HG02763 (cell line): ENCODE data around the gene COQ4.
A peak's percentile ranks its signal among the peaks of the same experiment; 100 is the strongest.

ENCODE experiments used
- ATAC-seq: cut with Tn5 transposase; IDR thresholded peaks from one replicate; pipeline ENCODE4 v1.9.1; 2021; ENCODE audit warnings: mild to moderate bottlenecking, moderate library complexity; ENCODE audit not compliant: unreplicated experiment

COQ4 gene

DNA sequence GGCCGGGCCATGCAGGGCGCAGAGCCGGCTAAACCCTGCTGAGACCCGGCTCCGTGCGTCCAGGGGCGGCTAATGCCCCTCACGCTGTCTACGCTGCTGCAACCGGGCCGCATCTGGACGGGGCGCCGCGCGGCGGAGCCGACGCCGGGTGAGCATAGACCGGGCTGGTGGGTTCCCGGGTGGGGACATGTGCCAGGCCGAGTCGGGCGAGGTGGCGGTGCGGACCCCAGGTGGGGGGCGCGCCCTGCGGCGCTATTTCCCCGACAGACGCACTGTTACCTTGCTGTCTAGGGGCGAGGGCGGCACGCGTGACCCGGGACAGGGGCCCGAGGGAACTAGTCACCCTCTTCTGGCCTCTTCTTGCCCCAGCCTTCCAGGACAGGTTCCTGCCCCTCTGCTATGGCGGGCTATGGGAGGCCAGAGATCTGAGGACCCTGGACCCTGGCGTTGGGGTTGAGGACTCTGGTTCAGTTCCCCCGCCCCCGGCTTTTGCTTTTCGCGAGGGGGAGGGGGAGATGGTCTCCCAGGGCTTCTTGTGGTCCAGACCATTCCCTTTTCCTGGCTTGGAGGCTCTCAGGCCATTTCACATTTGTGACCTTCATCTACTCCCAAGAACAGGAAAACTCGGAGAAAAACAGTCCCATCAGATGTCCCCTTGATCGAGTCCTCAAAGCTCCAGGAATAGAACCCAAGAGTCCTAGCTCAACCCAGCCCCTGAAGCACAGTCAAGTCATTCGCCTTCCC lies 18.2 kb downstream of the COQ4 start:
- ATAC-seq: peak; percentile 7

DNA sequence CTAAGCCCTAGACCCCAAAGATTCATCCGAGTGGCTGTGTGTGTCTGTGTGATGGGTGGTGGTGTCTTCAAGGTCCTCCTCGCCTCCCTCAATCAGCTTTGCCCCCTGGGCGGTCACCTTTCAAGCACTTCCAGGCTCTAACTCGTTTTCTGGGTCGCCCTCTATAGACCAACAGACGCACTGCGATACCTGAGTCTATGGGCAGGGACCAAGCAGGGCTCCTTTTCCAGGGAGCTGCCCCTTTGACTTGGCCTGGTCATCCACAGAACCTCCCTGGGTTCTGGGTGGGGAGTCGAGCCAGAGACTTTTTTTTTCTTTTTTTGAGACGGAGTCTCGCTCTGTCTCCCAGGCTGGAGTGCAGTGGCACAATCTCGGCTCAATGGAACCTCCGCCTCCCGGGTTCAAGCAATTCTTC lies 18.8 kb downstream of the COQ4 start:
- no peak for ATAC-seq

DNA sequence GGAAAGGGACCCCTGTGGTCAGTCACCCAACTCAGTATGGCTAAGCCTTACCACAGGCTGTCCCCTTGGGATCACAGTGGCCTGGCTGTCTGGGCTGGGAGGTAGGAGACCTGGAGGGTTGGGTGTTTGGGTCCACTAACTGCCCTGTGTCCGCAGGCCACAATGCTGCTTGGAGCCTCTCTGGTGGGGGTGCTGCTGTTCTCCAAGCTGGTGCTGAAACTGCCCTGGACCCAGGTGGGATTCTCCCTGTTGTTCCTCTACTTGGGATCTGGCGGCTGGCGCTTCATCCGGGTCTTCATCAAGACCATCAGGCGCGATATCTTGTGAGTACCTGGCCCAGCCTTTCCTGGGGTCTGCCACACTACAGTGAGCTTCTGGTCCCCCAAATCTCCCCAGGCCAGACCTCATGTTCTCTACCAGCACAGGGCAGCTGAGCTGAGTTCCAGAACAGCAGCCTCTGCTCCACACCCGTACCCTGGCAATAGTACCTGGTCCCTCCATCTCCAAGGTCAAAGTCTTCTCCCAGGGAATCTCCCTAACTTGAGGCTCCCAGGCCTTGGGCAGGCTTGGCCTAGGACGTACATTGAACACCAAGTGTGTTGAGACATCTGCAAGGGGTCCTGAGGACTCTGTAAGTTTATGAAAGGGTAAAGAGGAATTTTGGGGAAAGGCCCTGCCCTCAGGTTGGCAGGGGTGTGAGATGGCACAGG lies 20.5 kb downstream of the COQ4 start:
- no peak for ATAC-seq

DNA sequence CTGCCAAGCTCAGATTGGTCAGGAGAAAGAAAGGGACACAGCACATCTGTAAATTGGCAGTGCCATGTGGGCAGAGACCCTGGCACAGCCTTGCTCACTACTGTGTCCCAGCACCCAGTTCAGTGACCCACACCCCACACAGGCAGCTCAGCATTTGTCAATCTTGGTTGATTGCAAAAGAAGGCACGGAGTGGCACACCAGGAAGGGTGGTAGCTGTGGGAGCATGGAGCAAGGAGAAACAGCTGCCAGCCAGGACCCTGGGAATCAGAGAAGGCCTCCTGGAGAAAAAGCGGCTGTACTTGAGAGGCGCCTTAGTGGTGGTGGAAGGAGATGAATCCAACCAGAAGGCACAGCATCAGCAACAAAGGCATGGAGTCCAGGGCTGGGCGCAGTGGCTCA lies 21.2 kb downstream of the COQ4 start:
- no peak for ATAC-seq

DNA sequence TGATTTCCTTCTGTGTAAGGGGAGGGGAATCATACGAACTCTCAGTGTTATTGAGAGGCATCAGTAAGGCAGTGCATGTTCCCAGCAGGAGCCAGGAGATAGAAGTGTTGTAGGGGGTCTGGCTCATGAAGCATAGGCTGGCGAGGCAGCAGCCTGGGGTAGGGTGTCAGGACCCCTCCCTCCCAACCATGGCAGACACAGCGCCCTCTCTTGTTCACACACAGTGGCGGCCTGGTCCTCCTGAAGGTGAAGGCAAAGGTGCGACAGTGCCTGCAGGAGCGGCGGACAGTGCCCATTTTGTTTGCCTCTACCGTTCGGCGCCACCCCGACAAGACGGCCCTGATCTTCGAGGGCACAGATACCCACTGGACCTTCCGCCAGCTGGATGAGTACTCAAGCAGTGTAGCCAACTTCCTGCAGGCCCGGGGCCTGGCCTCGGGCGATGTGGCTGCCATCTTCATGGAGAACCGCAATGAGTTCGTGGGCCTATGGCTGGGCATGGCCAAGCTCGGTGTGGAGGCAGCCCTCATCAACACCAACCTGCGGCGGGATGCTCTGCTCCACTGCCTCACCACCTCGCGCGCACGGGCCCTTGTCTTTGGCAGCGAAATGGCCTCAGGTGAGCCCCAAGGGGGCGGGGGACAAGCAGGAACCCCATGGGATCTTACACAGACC lies 22.4 kb downstream of the COQ4 start:
- no peak for ATAC-seq

DNA sequence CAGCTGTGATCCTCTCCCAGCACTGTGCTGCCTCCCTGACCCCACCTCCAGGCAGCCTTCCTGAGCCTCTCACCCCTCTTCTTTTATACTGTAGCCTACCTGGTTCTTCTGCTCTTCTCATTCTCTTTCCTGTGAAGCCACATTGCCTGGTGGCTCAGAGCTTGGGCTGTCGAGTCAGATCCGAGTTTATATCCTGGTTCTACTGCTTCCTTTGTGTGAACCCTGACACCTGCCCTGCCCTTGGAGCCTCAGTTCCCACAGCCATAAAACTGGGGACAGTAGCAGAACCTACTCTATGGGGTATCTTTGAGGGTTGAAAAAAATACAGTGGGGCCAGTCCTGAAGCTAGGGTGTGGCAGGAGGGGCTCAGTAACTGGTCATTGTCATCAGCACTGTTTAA lies 26.5 kb downstream of the COQ4 start:
- ATAC-seq: no peak

DNA sequence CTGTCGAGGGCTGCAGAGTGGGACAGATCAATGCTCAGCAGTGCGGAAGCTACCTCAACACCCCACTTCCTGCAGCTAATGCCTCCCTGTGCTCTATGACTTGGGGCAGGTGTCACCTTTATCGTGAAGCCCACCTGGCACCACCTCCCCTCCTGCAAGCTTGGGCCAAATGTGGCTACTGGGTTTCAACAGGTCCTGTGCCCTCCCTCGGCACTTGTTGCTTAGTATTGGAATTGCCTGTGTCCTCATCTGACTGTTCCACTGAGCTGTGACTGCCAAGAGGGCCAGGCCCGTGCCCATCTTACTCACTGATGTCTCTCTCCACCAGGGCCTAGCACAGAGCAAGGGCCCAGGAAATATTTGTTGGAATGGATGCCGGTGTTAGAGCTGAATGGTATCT lies 27.1 kb downstream of the COQ4 start:
- no peak for ATAC-seq

DNA sequence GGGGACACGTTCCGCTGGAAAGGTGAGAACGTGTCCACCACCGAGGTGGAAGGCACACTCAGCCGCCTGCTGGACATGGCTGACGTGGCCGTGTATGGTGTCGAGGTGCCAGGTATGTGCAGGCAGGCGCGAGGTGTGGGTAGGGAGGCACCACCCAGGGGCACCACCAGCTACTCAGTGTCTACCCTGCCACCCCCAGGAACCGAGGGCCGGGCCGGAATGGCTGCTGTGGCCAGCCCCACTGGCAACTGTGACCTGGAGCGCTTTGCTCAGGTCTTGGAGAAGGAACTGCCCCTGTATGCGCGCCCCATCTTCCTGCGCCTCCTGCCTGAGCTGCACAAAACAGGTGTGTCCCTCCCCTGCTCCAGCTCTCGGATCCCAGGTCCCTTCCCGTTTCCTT lies 32.8 kb downstream of the COQ4 start:
- ATAC-seq: no peak

DNA sequence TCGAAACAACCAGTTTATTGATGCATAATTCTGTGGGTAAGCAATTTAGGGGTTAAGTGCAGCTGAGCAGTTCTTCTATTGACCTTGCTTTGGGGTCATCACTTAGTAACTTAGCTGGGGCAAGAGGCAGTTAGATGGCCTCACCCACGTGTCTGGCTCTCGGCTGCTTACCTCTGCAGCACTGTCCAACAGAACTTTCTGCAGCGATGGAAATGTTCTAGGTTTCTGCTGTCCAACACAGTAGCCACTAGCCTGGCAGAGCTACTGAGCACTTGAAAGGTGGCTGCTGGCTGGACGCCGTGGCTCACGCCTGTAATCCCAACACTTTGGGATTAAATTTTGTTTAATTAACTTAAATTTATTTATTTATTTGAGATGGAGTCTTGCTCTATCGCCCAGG lies 35.5 kb downstream of the COQ4 start:
- no peak for ATAC-seq

DNA sequence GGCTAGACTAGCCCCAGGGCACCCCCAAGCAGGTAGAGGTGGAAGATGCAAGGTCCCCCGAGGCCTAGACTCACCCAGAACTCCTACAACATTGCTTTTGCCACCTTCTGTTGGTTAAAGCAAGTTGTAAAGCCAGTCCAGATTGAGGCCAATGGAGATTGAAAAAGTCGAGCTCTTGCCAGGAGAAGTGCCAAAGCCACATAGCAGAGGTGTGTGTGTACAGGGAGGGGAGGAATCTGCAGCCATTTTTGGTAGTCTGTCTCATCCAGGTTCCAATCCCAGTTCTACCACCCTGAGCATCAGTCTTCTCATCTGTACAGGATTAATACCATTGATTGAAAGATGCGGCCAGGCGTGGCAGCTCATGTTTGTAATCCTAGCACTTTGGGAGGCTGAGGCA lies 36.2 kb downstream of the COQ4 start:
- no peak for ATAC-seq

DNA sequence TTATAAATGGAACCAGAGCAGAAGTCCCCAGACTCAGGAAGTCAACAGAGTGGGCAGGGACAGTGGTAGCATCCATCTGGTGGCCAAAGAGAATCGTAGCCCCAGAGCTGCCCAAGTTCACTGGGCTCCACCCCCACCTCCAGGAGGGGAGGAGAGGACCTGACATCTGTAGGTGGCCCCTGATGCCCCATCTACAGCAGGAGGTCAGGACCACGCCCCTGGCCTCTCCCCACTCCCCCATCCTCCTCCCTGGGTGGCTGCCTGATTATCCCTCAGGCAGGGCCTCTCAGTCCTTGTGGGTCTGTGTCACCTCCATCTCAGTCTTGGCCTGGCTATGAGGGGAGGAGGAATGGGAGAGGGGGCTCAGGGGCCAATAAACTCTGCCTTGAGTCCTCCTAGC lies 38.2 kb downstream of the COQ4 start:
- ATAC-seq: no peak

DNA sequence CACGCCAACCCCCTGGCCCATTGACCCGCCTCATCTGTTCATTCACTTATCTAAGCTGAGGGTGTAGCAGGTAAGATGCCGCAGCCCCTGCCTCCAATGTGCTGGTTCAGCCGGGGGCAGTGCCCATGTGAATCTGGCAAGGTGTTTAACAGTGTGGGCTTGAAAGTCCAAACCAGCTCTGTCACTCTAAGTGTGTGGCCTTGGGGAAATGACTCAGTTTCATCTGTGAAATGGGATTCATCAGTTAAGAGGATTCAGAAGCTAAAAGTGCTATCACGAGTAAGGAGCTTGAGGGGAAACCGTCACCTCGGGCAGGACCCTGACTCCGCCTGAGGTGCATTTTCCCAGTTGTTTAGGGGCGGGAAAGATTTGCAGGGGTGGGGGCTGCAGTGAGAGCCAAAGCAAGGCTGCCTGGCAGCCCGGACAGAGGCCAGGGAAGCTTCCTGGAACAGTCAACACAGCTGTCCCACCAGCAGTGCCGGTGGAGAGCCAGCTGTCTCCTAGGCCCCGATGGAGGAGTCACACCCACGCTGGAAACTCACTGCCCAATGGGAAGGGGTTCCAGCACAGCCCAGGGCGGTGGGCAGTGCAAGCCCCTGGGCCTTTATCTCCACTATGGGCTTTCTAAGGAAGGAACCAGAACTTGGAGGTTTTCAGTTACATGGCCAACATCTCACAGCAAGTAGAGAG lies 38.8 kb downstream of the COQ4 start:
- ATAC-seq: no peak

DNA sequence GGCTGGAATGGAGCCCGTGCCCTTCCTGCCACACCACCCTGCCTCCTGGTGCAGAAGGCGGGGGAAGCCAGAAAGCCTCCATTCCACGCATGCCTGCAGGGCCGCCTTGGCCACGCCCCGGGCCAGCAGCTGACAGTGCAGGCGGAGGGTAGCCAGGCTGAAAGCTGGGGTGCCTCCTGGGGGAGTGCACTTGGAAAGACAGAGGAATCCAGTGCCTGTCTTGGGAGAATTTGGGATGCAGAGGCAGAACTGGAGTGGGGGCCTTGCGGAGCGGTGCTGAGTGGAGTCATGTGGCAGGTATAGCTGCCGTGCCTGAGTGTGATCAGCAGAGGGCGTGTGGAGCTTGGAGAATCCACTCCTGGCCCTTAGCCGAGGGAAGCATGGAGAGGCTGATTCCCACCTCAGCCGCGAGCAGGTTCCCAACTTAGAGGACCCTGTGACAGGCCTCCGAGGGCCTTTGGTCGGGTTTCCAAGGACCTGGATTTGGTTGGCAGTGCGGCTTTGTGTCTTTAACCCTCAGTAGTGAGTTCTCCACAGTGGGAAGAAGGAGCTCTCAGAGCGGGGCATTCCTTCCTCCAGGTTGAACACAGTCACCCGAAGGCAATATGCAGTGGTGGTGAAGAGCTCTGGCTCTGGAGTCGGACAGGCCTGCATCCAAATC lies 39.5 kb downstream of the COQ4 start:
- ATAC-seq: no peak

DNA sequence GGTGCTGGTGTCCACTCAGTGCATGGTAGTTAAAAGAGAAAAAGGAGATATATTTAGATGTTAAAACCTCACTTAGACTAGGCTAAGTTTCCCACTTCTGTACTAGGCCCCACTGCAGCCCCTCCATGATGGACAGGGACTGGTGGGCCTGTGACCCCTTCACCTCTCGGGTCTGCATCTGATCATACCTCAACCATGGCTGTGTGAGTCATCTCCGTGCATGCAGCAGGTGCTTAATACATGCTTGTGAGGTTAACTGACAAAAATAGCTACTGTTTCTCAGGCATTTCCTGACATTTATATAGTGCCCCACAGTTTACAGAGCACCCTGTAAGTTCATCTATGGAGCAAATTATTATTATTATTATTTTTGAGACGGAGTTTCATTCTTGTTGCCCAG lies 40.1 kb downstream of the COQ4 start:
- no peak for ATAC-seq

DNA sequence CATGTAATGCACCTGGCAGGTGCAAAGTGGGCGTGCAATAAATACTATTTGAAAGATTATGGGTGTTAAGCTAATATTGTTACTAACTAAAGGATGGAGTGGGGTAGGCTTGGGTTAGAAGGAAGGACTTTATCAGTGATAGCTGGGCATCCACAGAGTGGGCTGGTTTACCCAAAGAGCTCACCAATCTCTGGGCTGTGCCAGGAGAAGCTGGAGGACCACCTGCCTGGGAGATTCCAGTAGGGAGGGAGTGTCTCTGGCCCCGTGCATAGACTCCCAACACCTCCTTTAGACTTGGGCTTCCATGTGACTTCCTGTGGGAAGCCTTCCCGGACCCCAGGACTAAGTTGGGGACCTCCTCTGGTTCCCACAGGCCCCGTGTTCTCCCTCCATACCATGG lies 42.9 kb downstream of the COQ4 start:
- ATAC-seq: no peak

DNA sequence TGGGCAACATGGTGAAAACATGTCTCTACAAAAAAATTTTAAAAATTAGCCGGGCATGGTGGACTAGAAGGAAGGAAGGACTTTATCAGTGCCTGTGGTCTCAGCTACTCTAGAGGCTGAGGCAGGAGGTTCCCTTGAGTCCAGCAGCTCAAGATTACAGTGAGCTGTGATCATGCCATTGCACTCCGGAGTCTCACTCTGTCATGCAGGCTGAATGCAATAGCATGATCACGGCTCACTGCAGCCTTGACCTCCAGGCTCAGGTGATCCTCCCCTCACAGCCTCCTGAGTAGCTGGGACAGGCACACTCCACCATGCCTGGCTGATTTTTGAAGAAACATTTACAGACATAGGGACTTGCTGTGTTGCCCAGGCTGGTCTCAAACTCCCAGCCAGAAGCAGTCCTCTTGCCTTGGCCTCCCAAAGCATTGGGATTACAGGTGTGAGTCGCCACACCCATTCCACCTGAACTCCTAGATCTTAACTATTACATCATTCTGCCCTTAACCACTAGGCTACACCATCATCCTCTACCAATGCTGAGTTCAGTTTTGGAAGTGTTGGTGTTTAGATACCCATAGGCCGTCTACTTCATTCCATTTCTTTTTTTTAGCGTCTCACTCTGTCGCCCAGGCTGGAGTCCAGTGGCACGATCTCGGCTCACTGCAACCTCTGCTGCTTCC lies 46.5 kb downstream of the COQ4 start:
- no peak for ATAC-seq

DNA sequence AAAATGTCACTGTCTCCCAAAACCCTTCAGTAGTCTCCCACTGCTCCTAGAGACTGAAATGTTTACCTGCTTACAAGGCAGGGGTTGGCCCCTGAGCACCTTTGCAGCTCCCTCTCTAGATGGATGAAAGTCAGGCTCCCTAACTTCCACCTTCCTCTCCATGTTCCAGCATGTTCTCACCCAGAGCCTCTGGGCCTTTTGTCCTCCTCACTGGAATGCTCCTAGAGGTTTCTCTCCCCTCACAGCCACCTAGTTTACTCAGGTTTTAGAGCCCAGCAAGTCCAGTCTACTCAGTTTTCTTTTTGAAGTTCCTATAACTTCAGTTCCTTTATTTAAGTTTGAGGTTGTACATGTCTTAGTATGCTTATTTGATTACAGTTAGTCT lies 47.7 kb downstream of the COQ4 start:
- ATAC-seq: no peak

DNA sequence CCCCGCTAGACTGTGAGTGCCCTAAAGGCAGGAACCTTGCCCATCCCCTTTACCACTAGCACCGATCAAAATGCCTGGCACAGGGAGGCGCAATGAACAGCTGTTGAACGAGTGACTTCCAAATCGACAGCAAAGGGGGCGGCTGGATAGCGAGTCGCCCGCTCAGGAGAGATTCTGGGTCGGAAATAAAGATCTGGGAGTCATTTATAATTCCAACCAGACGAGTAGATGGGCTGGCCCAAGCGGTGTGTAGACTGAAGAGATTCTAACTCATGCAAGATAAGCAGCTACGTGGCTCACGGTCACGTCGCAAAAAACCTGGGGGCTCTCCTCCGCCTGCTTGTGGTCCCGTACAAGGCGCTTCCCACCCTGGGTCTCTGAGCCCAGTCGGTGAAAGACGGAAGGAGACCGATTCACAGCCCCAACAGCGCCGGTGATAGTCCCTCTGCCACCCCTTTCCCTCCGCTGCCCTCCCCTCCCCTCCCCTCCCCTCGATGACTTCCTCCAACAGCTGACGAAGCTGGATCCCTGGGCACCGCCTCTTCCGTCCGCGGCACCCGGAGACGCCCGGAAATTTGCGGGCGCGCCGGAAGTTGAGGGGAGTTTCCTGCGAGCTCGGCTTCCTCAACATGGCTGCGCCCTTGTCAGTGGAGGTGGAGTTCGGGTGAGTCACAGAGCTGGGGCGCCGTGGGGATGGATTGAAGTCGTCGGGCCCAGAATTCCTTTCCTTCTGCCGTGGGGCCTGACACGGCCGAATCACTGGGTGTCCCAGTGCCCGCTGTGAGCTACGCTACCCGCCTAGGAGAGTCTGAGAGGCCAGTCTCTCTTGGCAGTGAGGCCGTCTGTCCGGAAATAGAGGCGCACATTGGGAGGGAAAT lies 48.4 kb downstream of the COQ4 start, which contains the start of gene URM1:
TSS of gene URM1 (plus strand) at position 623 of the 878 bp plus-strand sequence. CDS start at position 630, 7 bp downstream.
- peak; percentile 88 for ATAC-seq

DNA sequence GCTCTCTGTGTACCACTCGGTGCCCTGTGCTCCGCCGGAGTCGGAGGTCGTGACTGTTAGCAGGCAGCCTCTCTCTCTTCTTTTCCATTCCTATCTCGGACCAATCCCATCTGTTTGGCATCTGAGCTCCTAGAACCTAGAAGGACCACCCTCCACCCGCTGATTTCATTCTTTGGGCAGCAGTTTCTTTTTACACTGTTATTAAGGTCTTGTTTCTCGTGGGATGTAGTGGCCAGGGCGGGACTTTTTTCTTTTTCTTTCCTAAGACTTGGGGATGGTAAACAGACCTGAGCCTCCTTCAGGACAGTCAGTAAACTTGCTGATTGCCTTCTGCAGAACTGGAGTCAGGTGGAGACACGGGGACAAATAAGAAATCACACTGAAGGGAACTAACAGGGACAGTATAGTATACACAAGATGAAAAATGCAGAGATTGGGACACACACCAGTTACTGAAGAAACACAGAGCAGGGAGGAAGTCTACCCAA lies 49.0 kb downstream of the COQ4 start:
- ATAC-seq: no peak
